H1 (cell line): ENCODE results near the gene OXER1. TPM values are rescaled to one million over a fixed set of nuclear protein-coding genes. Genes with fewer than 3 reads are reported as not detected.

ENCODE experiments used
- CBX5 ChIP-seq: fragments of 300-800, 300-1000 bp; sonication (generic); IDR thresholded peaks from 2 replicates; pipeline ENCODE4 v1.7.1; 2016; ENCODE audit warnings: antibody characterized with exemption, low read length, low read depth
- EZH2 ChIP-seq: fragments of 200-600 bp; sonication (generic); IDR thresholded peaks from 2 replicates; pipeline ENCODE4 v1.7.1; 2012; ENCODE audit warnings: low read depth, mild to moderate bottlenecking, moderate library complexity, low read length, inconsistent platforms; ENCODE audit not compliant: severe bottlenecking
- GABPA ChIP-seq: IDR thresholded peaks from 2 replicates; pipeline ENCODE4 v1.6.1; 2011; ENCODE audit warnings: mild to moderate bottlenecking, low read length, moderate library complexity, borderline replicate concordance; ENCODE audit not compliant: insufficient read depth
- HDAC2 ChIP-seq, 2 experiments: fragments of 300-600 bp in 1 of 2; sonication (generic) in 1 of 2; IDR thresholded peaks; 2 replicates each; pipeline ENCODE4 v1.6.1; 2011 to 2012; ENCODE audit warnings: low read depth in 2 of 2, low read length in 2 of 2, mild to moderate bottlenecking in 2 of 2, moderate library complexity in 2 of 2, borderline replicate concordance in 1 of 2, inconsistent platforms in 1 of 2
- KDM1A ChIP-seq: fragments of 200-600, 300-600 bp; sonication (generic); IDR thresholded peaks from 2 replicates; pipeline ENCODE4 v1.7.1; 2016; ENCODE audit warnings: mild to moderate bottlenecking, low read length, borderline replicate concordance
- KDM4A ChIP-seq: IDR thresholded peaks from one replicate; pipeline ENCODE4 v1.7.1; 2012; ENCODE audit warnings: low read depth, mild to moderate bottlenecking, moderate library complexity, low read length, inconsistent platforms; ENCODE audit not compliant: severe bottlenecking
- KDM5A ChIP-seq: fragments of 200-600 bp; IDR thresholded peaks from 2 replicates; pipeline ENCODE4 v1.7.1; 2012; ENCODE audit warnings: mild to moderate bottlenecking, low read length, inconsistent platforms, mixed read lengths
- RBBP5 ChIP-seq: IDR thresholded peaks from 2 replicates; pipeline ENCODE4 v1.7.1; 2012; ENCODE audit warnings: low read depth, mild to moderate bottlenecking, inconsistent platforms, low read length, moderate library complexity, borderline replicate concordance
- RXRA ChIP-seq: IDR thresholded peaks from 2 replicates; pipeline ENCODE4 v1.6.1; 2011; ENCODE audit warnings: low read depth, mild to moderate bottlenecking, low read length, moderate library complexity; ENCODE audit not compliant: insufficient read depth
- SIRT6 ChIP-seq: IDR thresholded peaks from one replicate; pipeline ENCODE4 v1.7.1; 2012; ENCODE audit warnings: low read length, inconsistent platforms
- SIX5 ChIP-seq: IDR thresholded peaks from 2 replicates; pipeline ENCODE4 v1.6.1; 2011; ENCODE audit warnings: mild to moderate bottlenecking, low read depth, low read length
- SP1 ChIP-seq: IDR thresholded peaks from 2 replicates; pipeline ENCODE4 v1.6.1; 2011; ENCODE audit warnings: low read depth, low read length
- SP4 ChIP-seq: IDR thresholded peaks from 2 replicates; pipeline ENCODE4 v1.6.1; 2012; ENCODE audit warnings: low read length, inconsistent platforms
- TAF1 ChIP-seq: IDR thresholded peaks from 2 replicates; pipeline ENCODE4 v1.6.1; 2011; ENCODE audit warnings: mild to moderate bottlenecking, low read depth, low read length
- TBP ChIP-seq: IDR thresholded peaks from 2 replicates; pipeline ENCODE4 v1.6.1; 2011; ENCODE audit warnings: low read depth, low read length, improper control_type of control experiment
- TCF12 ChIP-seq: IDR thresholded peaks from 2 replicates; pipeline ENCODE4 v1.6.1; 2011; ENCODE audit warnings: low read depth, mild to moderate bottlenecking, low read length
- USF2 ChIP-seq: IDR thresholded peaks from 2 replicates; pipeline ENCODE4 v1.6.1; 2011; ENCODE audit warnings: low read length, improper control_type of control experiment
- ZNF274 ChIP-seq: IDR thresholded peaks from 2 replicates; pipeline ENCODE4 v1.7.0; 2012; ENCODE audit warnings: low read length, borderline replicate concordance; ENCODE audit errors: extremely low read depth
- polyA plus RNA-seq, 7 experiments: library from polyadenylated mRNA; depleted of rRNA in 3 of 7; stranded (reverse) in 5 of 7; unstranded in 2 of 7; fragments of >200 nt in 5 of 7; fragments of 200-250 nt in 2 of 7; gene quantifications; 1 replicate in 5 of 7; 2 replicates in 1 of 7; 4 replicates in 1 of 7; pipeline versions ENCODE4 v1.2.1 to v1.2.3, GENCODE V29; 2011 to 2013; ENCODE audit warnings: missing spikeins in 2 of 7, mixed read lengths in 2 of 7
- total RNA-seq: library from RNA; stranded (reverse); fragmentation: NEBNext Ultra II Directional; extraction: Animal tissue kit (Norgen Biotek cat#: 25700); gene quantifications from 2 replicates; pipeline ENCODE4 v1.2.1, GENCODE V29; 2021
- TF ChIP-seq, protein P1 (sequence below): IDR thresholded peaks from 2 replicates; pipeline ENCODE4 v1.6.1; 2012; ENCODE audit warnings: inconsistent platforms
- TF ChIP-seq, protein P2 (sequence below), 3 experiments: IDR thresholded peaks; 1 replicate in 2 of 3; 2 replicates in 1 of 3; pipeline versions ENCODE4 v1.5.1 to v1.6.1; 2011; ENCODE audit warnings: low read length in 3 of 3, mild to moderate bottlenecking in 3 of 3, inconsistent platforms in 2 of 3, low read depth in 1 of 3, moderate library complexity in 1 of 3; ENCODE audit not compliant: insufficient read depth in 1 of 3; ENCODE audit errors: control extremely low read depth in 1 of 3

Gene OXER1
- total and polyA plus RNA-seq, 2 of the 8 experiments (the other 6 are each of a cell fraction or from before 2014, with no cell fraction given), result 1.2 to 2.9 TPM

GRCh38 chr2:42810971-42811811 lies 47.3 kb upstream of the OXER1 start (continued):
- TF ChIP-seq TCF12 (no peak), RBBP5 (peak; percentile 89; the same call in 1 of the 2 replicates), SIRT6 (no peak), SP1 (0 out of 2 replicates have a peak, but pooled peaks have one; percentile 39), USF2 (peak; percentile 51; the same call in 1 of the 2 replicates), SP4 (0 out of 2 replicates have a peak, but pooled peaks have one; percentile 3), GABPA (no peak), TAF1 (no peak; the same call in 1 of the 2 replicates), KDM5A (no peak), TBP (no peak; the same call in 1 of the 2 replicates), EZH2 (no peak), HDAC2 (IDR thresholded peaks at IDR 0.05; ENCODE audit: borderline replicate concordance in 1 of 2, low read depth in 2 of 2, low read length in 2 of 2) (no peak), CBX5 (no peak), ZNF274 (no peak), KDM4A (peak; percentile 26), RXRA (no peak), KDM1A (no peak), SIX5 (no peak)
- TF ChIP-seq, protein P1, sequence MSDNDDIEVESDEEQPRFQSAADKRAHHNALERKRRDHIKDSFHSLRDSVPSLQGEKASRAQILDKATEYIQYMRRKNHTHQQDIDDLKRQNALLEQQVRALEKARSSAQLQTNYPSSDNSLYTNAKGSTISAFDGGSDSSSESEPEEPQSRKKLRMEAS, result peak; percentile 59
- TF ChIP-seq, protein P2, sequence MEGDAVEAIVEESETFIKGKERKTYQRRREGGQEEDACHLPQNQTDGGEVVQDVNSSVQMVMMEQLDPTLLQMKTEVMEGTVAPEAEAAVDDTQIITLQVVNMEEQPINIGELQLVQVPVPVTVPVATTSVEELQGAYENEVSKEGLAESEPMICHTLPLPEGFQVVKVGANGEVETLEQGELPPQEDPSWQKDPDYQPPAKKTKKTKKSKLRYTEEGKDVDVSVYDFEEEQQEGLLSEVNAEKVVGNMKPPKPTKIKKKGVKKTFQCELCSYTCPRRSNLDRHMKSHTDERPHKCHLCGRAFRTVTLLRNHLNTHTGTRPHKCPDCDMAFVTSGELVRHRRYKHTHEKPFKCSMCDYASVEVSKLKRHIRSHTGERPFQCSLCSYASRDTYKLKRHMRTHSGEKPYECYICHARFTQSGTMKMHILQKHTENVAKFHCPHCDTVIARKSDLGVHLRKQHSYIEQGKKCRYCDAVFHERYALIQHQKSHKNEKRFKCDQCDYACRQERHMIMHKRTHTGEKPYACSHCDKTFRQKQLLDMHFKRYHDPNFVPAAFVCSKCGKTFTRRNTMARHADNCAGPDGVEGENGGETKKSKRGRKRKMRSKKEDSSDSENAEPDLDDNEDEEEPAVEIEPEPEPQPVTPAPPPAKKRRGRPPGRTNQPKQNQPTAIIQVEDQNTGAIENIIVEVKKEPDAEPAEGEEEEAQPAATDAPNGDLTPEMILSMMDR (IDR thresholded peaks at IDR 0.05; ENCODE audit: control extremely low read depth in 1 of 3, insufficient read depth in 1 of 3, low read depth in 1 of 3, low read length in 3 of 3), result no peak
